HUES48 (cell line): Measurements from ENCODE around the gene KLF7.
A peak's percentile ranks its signal among the peaks of the same experiment; 100 is the strongest.

Experiments
- H3K27ac ChIP-seq: one replicate; pipeline ENCODE4 v1.7.0; 2013; ENCODE audit warnings: low read depth, low read length, inconsistent platforms
- H3K27me3 ChIP-seq: 2 replicates; pipeline ENCODE4 v1.6.1; 2013; ENCODE audit warnings: mild to moderate bottlenecking, low read length; ENCODE audit not compliant: control insufficient read depth, insufficient read depth
- H3K36me3 ChIP-seq: 2 replicates; pipeline ENCODE4 v1.6.1; 2013; ENCODE audit warnings: low read length; ENCODE audit not compliant: control insufficient read depth, insufficient read depth
- H3K4me1 ChIP-seq: 2 replicates; pipeline ENCODE4 v1.6.1; 2013; ENCODE audit warnings: mild to moderate bottlenecking, low read length; ENCODE audit not compliant: control insufficient read depth, insufficient read depth
- H3K4me3 ChIP-seq: 2 replicates; pipeline ENCODE4 v1.5.1; 2013; ENCODE audit warnings: mild to moderate bottlenecking, low read depth, low read length
- H3K9ac ChIP-seq: 2 replicates; pipeline ENCODE4 v1.6.1; 2013; ENCODE audit warnings: mild to moderate bottlenecking, low read depth, low read length, moderate library complexity
- H3K9me3 ChIP-seq: 2 replicates; pipeline ENCODE4 v1.6.1; 2013; ENCODE audit warnings: low read length; ENCODE audit not compliant: control insufficient read depth, insufficient read depth

Gene KLF7

GRCh38 chr2:207135801-207136457, 29.8 kb downstream of the KLF7 start:
- Histone ChIP-seq H3K9ac (no peak overlapping the region), H3K27ac (no peak overlapping the region), H3K27me3 (no peaks in the 10 kb centered on the region), H3K36me3 (no peaks in the 10 kb centered on the region), H3K4me1 (peaks cover 79% of the 10 kb centered on the region), H3K4me3 (no peak overlapping the region), H3K9me3 (no peaks in the 10 kb centered on the region)

- Histone ChIP-seq H3K9me3 (no peaks in the 10 kb centered on the region), H3K27ac (no peak overlapping the region), H3K9ac (no peak overlapping the region), H3K4me3 (no peak overlapping the region), H3K4me1 (peaks cover 73% of the 10 kb centered on the region), H3K27me3 (no peaks in the 10 kb centered on the region), H3K36me3 (0 out of 2 replicates have a peak, but pooled peaks cover under 1% of the 10 kb centered on the region)
Measured at GRCh38 chr2:207135340-207135739, 30.4 kb downstream of the KLF7 start.

- Histone ChIP-seq H3K9me3 (no peaks in the 10 kb centered on the region), H3K27ac (peak overlapping the region; percentile 66), H3K27me3 (no peaks in the 10 kb centered on the region), H3K36me3 (peaks cover 6% of the 10 kb centered on the region; the same call in 1 of the 2 replicates), H3K9ac (no peak overlapping the region), H3K4me1 (peaks cover 69% of the 10 kb centered on the region), H3K4me3 (no peak overlapping the region; the same call in 1 of the 2 replicates)
Measured at GRCh38 chr2:207133820-207134519, 31.8 kb downstream of the KLF7 start.

GRCh38 chr2:207133458-207133819, 32.3 kb downstream of the KLF7 start:
- no peaks in the 10 kb centered on the region for H3K9me3 ChIP-seq
- peaks cover 6% of the 10 kb centered on the region; the same call in 1 of the 2 replicates for H3K36me3 ChIP-seq
- H3K4me1 ChIP-seq: peaks cover 65% of the 10 kb centered on the region

GRCh38 chr2:207132019-207132418, 33.7 kb downstream of the KLF7 start:
- Histone ChIP-seq H3K4me1 (peaks cover 51% of the 10 kb centered on the region), H3K27ac (no peak overlapping the region), H3K4me3 (no peak overlapping the region)

More at GRCh38 chr2:207133458-207133819, 32.3 kb downstream of the KLF7 start:
- peak overlapping the region; percentile 66 for H3K27ac ChIP-seq
- no peak overlapping the region for H3K4me3 ChIP-seq
- H3K27me3 ChIP-seq: no peaks in the 10 kb centered on the region
- no peak overlapping the region for H3K9ac ChIP-seq

GRCh38 chr2:207131594-207131993, 34.2 kb downstream of the KLF7 start:
- Histone ChIP-seq H3K27ac (no peak overlapping the region), H3K9ac (0 out of 2 replicates have a peak overlapping the region, but pooled peaks have one; percentile 3), H3K27me3 (no peaks in the 10 kb centered on the region), H3K36me3 (peaks cover 6% of the 10 kb centered on the region; the same call in 1 of the 2 replicates), H3K4me3 (no peak overlapping the region), H3K4me1 (peaks cover 46% of the 10 kb centered on the region), H3K9me3 (no peaks in the 10 kb centered on the region)

More at GRCh38 chr2:207132019-207132418, 33.7 kb downstream of the KLF7 start:
- Histone ChIP-seq H3K9ac (no peak overlapping the region), H3K27me3 (no peaks in the 10 kb centered on the region), H3K36me3 (peaks cover 6% of the 10 kb centered on the region; the same call in 1 of the 2 replicates), H3K9me3 (no peaks in the 10 kb centered on the region)

GRCh38 chr2:207130958-207131521, 34.7 kb downstream of the KLF7 start:
- H3K4me3 ChIP-seq: no peak overlapping the region
- peaks cover 6% of the 10 kb centered on the region; the same call in 1 of the 2 replicates for H3K36me3 ChIP-seq
- 0 out of 2 replicates have a peak overlapping the region, but pooled peaks have one; percentile 3 for H3K9ac ChIP-seq
- H3K27me3 ChIP-seq: no peaks in the 10 kb centered on the region
- H3K9me3 ChIP-seq: no peaks in the 10 kb centered on the region
- H3K4me1 ChIP-seq: peaks cover 41% of the 10 kb centered on the region
- H3K27ac ChIP-seq: no peak overlapping the region

GRCh38 chr2:207129821-207130220, 35.9 kb downstream of the KLF7 start:
- peaks cover 31% of the 10 kb centered on the region for H3K4me1 ChIP-seq
- no peak overlapping the region for H3K27ac ChIP-seq
- H3K9ac ChIP-seq: no peak overlapping the region
- no peak overlapping the region for H3K4me3 ChIP-seq
- no peaks in the 10 kb centered on the region for H3K9me3 ChIP-seq
- H3K27me3 ChIP-seq: no peaks in the 10 kb centered on the region
- H3K36me3 ChIP-seq: peaks cover 6% of the 10 kb centered on the region; the same call in 1 of the 2 replicates

GRCh38 chr2:207128867-207129266, 36.9 kb downstream of the KLF7 start:
- Histone ChIP-seq H3K4me1 (peaks cover 29% of the 10 kb centered on the region), H3K36me3 (peaks cover 12% of the 10 kb centered on the region), H3K27ac (no peak overlapping the region)

DNA sequence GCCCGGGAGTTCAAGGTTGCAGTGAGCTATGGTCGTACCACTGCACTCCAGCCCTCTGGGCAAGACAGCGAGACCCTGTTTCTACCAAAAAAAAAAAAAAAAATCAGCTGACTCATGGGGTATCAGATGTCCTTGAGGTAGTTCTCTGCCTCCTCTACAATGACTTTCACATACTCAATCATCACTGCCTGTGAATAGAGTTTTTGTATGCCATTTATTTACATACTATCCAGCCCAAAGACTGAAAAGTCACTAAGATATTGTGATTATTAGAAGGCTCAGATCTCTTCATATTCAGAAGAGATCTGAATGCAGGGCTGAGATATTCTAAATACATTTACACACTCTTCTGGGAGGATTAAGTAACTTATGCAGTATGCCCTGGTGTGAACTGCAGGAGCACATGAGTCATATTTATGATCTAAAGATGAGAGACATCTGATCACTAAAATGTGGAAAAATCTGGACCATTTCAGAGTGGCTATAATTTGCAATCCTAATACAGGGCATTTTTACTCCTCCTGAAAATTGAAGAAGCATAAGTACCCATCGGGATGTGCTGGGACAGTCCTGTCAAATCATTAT, 38.9 kb downstream of the KLF7 start:
- H3K4me1 ChIP-seq: peaks cover 29% of the 10 kb centered on the region
- H3K27ac ChIP-seq: no peak overlapping the region
- H3K27me3 ChIP-seq: no peaks in the 10 kb centered on the region
- no peak overlapping the region for H3K4me3 ChIP-seq
- no peak overlapping the region for H3K9ac ChIP-seq
- H3K9me3 ChIP-seq: no peaks in the 10 kb centered on the region
- H3K36me3 ChIP-seq: peaks cover 25% of the 10 kb centered on the region

More at GRCh38 chr2:207128867-207129266, 36.9 kb downstream of the KLF7 start:
- no peaks in the 10 kb centered on the region for H3K9me3 ChIP-seq
- H3K4me3 ChIP-seq: no peak overlapping the region
- H3K9ac ChIP-seq: no peak overlapping the region
- H3K27me3 ChIP-seq: no peaks in the 10 kb centered on the region
